Measurements from ENCODE around the gene TARS2. TPM values are rescaled to one million over a fixed set of nuclear protein-coding genes. Genes with fewer than 3 reads are reported as not detected.

The TARS2 gene
- total and polyA plus RNA-seq, 2 of the 4 experiments (the other 2 are of a cell fraction), result 10.9 to 21.8 TPM

- no CpG with 5 or more reads among the region's 4 CpGs for WGBS, 2 experiments (ENCODE audit: extremely low coverage in 2 of 2, insufficient read length in 1 of 2)
- Histone ChIP-seq H3K9me1 (ENCODE audit: insufficient read depth, low read length) (peaks cover 9% of the 10 kb centered on the region), H2BK15ac (ENCODE audit: low read depth, low read length) (no peak overlapping the region), H2AK5ac (ENCODE audit: low read depth, low read length) (no peak overlapping the region), H3K9ac (ENCODE audit: low read depth, low read length) (no peak overlapping the region), H3K27me3 (ENCODE audit: control insufficient read depth, insufficient read depth, low read length) (no peaks in the 10 kb centered on the region), H3K4me1 (ENCODE audit: control insufficient read depth, insufficient read depth, low read length) (peaks cover 9% of the 10 kb centered on the region), H3K4ac (ENCODE audit: low read depth, low read length) (no peak overlapping the region), H3K36me3 (ENCODE audit: control insufficient read depth, insufficient read depth, low read length) (peaks cover 25% of the 10 kb centered on the region), H3K14ac (replicated peaks; ENCODE audit: low read depth, low read length) (0 out of 2 replicates have a peak overlapping the region, but pooled peaks have one; percentile 55), H2BK120ac (ENCODE audit: low read depth, low read length) (no peak overlapping the region), H3K23ac (ENCODE audit: low read depth, low read length) (no peak overlapping the region), H4K5ac (ENCODE audit: low read depth, low read length) (no peak overlapping the region), H3K79me1 (ENCODE audit: low read depth in 1 of 2, low read length in 2 of 2) (peaks cover 3 to 4% of the 10 kb centered on the region in 2 experiments; a peak in 1 of 4 replicates), H4K20me1 (ENCODE audit: insufficient read depth, low read length) (no peaks in the 10 kb centered on the region), H2AK9ac (replicated peaks; ENCODE audit: low read depth, low read length, poor library complexity) (no peak overlapping the region), H4K91ac (ENCODE audit: insufficient read depth, low read depth, low read length) (no peak overlapping the region), H3K27ac (ENCODE audit: insufficient read depth, low read length) (no peak overlapping the region), H2AFZ (replicated peaks; ENCODE audit: low read length, poor library complexity) (no peak overlapping the region), H3K56ac (ENCODE audit: extremely low read depth, insufficient read depth, low read length) (no peak overlapping the region), H4K8ac (ENCODE audit: low read depth in 2 of 2, low read length in 2 of 2) (no peak overlapping the region), H3K4me2 (ENCODE audit: low read depth, low read length) (no peak overlapping the region), H2BK5ac (ENCODE audit: low read depth, low read length, poor library complexity, severe bottlenecking) (no peak overlapping the region), H2BK20ac (ENCODE audit: low read depth, low read length) (no peak overlapping the region), H3K18ac (ENCODE audit: low read depth, low read length) (no peak overlapping the region), H3K4me3 (ENCODE audit: insufficient read depth, low read depth, low read length) (no peak overlapping the region), H3K9me3 (ENCODE audit: control insufficient read depth, insufficient read depth, low read length) (no peaks in the 10 kb centered on the region)
- ChIA-PET CTCF (interaction anchor here (1.6 kb wide), 1 partner anchor 86 kb away, joined by 3 read pairs; no protein-coding TSS in a partner anchor), POLR2A (ENCODE audit: unreplicated experiment) (no interaction called here)
- intact Hi-C loops (cut with micrococcal nuclease), result no loop called here
- in situ Hi-C loops (cut with MboI; ENCODE audit: low sequenced_read_pairs), result no loop called here
- dilution Hi-C loops (cut with HindIII; ENCODE audit: low sequenced_read_pairs, unreplicated experiment), result no loop called here
- no TSS peak for BruUV-seq (replicated peaks)
- TF ChIP-seq RFX5 (IDR thresholded peaks at IDR 0.05; ENCODE audit: low read depth, low read length), result no peak
- no peak for TF ChIP-seq RAD21 (IDR thresholded peaks at IDR 0.05; ENCODE audit: low read length)
- no peak for TF ChIP-seq FOS (IDR thresholded peaks at IDR 0.05; ENCODE audit: low read depth, low read length)
- TF ChIP-seq CHD1 (IDR thresholded peaks at IDR 0.05; ENCODE audit: low read depth, low read length), result no peak
- TF ChIP-seq ELK1 (IDR thresholded peaks at IDR 0.05; ENCODE audit: borderline replicate concordance, low read depth, low read length), result no peak
- ATAC-seq (ENCODE audit: low read depth) (no peak), DNase-seq (peak; percentile 7)
Measured at GRCh38 chr1:150474869-150475268, 12.3 kb upstream of the TARS2 start.

Data from IMR-90 (cell line).